ENCODE data around the gene RAVER1.
A peak's percentile ranks its signal among the peaks of the same experiment; 100 is the strongest.

Gene RAVER1

DNA sequence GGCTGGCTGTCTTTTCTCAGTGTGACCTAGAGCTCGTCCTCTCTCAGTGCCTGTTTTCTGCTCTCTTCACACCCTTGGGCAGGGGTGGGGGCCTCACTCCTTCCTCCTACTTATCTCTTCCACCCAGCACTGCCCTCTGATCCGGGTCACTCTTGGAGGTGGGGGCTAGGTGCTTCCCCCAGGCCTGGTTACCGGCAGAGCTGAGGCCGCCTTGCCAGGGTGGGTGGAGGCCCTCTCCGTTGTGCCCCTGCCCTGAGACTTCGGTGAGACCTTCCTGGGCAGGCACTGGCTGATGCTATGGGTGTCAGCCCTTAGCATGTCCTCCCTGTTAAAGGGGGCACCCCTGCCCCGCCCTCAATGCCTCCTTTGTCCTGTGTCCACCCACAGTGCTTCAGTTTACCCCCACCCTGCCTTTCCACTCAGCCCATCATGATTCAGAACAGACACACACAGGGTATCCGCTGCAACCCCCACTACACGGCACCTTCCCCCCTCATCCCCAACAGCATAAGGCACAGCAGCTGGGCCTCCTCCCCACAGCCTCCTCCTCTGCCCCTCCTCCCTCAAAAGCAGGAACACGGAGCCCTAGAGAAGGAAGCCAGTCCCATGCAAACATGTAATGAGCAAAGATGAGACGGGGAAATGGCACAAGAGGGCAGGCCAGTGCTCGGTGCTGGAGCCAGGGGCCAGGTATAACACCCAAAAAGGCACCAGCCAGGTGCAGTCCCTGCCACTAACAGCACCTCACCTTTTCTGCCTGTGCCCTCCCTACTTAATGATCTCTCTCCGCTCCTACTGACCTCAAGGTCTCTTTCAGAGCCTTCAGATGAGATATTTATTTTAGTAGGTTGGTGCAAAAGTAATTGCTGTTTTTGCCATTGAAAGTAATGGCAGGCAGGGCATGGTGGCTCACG lies 33.5 kb downstream of the RAVER1 start:
- TF ChIP-seq, protein P1, sequence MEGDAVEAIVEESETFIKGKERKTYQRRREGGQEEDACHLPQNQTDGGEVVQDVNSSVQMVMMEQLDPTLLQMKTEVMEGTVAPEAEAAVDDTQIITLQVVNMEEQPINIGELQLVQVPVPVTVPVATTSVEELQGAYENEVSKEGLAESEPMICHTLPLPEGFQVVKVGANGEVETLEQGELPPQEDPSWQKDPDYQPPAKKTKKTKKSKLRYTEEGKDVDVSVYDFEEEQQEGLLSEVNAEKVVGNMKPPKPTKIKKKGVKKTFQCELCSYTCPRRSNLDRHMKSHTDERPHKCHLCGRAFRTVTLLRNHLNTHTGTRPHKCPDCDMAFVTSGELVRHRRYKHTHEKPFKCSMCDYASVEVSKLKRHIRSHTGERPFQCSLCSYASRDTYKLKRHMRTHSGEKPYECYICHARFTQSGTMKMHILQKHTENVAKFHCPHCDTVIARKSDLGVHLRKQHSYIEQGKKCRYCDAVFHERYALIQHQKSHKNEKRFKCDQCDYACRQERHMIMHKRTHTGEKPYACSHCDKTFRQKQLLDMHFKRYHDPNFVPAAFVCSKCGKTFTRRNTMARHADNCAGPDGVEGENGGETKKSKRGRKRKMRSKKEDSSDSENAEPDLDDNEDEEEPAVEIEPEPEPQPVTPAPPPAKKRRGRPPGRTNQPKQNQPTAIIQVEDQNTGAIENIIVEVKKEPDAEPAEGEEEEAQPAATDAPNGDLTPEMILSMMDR (IDR thresholded peaks at IDR 0.05; ENCODE audit: borderline replicate concordance, extremely low read depth, low read length, poor library complexity, severe bottlenecking) = no peak
- no peak for TF ChIP-seq EZH2 (IDR thresholded peaks at IDR 0.05; ENCODE audit: borderline replicate concordance, low read depth, low read length, severe bottlenecking)
- Histone ChIP-seq H3K4me3 (ENCODE audit: low read depth in 1 of 2, low read length in 2 of 2) (no peak overlapping the region), H3K4me1 (ENCODE audit: insufficient read depth, low read length) (no peaks in the 10 kb centered on the region), H3K36me3 (ENCODE audit: insufficient read depth, low read length) (no peaks in the 10 kb centered on the region), H3K79me2 (ENCODE audit: insufficient read depth, low read length) (no peaks in the 10 kb centered on the region), H3K9ac (ENCODE audit: low read depth, low read length) (no peak overlapping the region), H4K20me1 (ENCODE audit: insufficient read depth, low read length) (no peaks in the 10 kb centered on the region), H2AFZ (ENCODE audit: low read depth, low read length) (no peak overlapping the region), H3K27ac (ENCODE audit: low read length) (no peak overlapping the region), H3K27me3 (ENCODE audit: insufficient read depth, low read length, poor library complexity) (no peaks in the 10 kb centered on the region), H3K4me2 (ENCODE audit: insufficient read depth, low read length) (no peak overlapping the region), H3K9me3 (ENCODE audit: insufficient read depth, low read length, severe bottlenecking) (no peaks in the 10 kb centered on the region)
- DNase-seq (no peak), ATAC-seq (ENCODE audit: insufficient read depth, low read depth) (peak; percentile 19; the same call in 1 of the 3 replicates)

GRCh38 chr19:10295847-10296591 lies 37.3 kb downstream of the RAVER1 start:
- Histone ChIP-seq H3K79me2 (ENCODE audit: insufficient read depth, low read length) (no peaks in the 10 kb centered on the region), H3K4me2 (ENCODE audit: insufficient read depth, low read length) (no peak overlapping the region), H3K9ac (ENCODE audit: low read depth, low read length) (no peak overlapping the region), H3K27ac (ENCODE audit: low read length) (no peak overlapping the region), H4K20me1 (ENCODE audit: insufficient read depth, low read length) (no peaks in the 10 kb centered on the region), H3K36me3 (ENCODE audit: insufficient read depth, low read length) (no peaks in the 10 kb centered on the region), H3K4me1 (ENCODE audit: insufficient read depth, low read length) (no peaks in the 10 kb centered on the region), H3K27me3 (ENCODE audit: insufficient read depth, low read length, poor library complexity) (no peaks in the 10 kb centered on the region), H3K4me3 (ENCODE audit: low read depth in 1 of 2, low read length in 2 of 2) (no peak overlapping the region), H2AFZ (ENCODE audit: low read depth, low read length) (no peak overlapping the region), H3K9me3 (ENCODE audit: insufficient read depth, low read length, severe bottlenecking) (no peaks in the 10 kb centered on the region)
- ATAC-seq (ENCODE audit: insufficient read depth, low read depth) = no peak
- no peak for TF ChIP-seq EZH2 (IDR thresholded peaks at IDR 0.05; ENCODE audit: borderline replicate concordance, low read depth, low read length, severe bottlenecking)
- TF ChIP-seq, protein P1 (IDR thresholded peaks at IDR 0.05; ENCODE audit: borderline replicate concordance, extremely low read depth, low read length, poor library complexity, severe bottlenecking) = no peak
- DNase-seq = no peak

GRCh38 chr19:10295305-10295846 lies 38.0 kb downstream of the RAVER1 start:
- Histone ChIP-seq H2AFZ (ENCODE audit: low read depth, low read length) (no peak overlapping the region), H3K36me3 (ENCODE audit: insufficient read depth, low read length) (no peaks in the 10 kb centered on the region), H4K20me1 (ENCODE audit: insufficient read depth, low read length) (no peaks in the 10 kb centered on the region), H3K27me3 (ENCODE audit: insufficient read depth, low read length, poor library complexity) (no peaks in the 10 kb centered on the region), H3K4me2 (ENCODE audit: insufficient read depth, low read length) (no peak overlapping the region), H3K27ac (ENCODE audit: low read length) (no peak overlapping the region), H3K4me1 (ENCODE audit: insufficient read depth, low read length) (no peaks in the 10 kb centered on the region), H3K9ac (ENCODE audit: low read depth, low read length) (no peak overlapping the region), H3K9me3 (ENCODE audit: insufficient read depth, low read length, severe bottlenecking) (no peaks in the 10 kb centered on the region), H3K79me2 (ENCODE audit: insufficient read depth, low read length) (no peaks in the 10 kb centered on the region), H3K4me3 (ENCODE audit: low read depth in 1 of 2, low read length in 2 of 2) (no peak overlapping the region)
- TF ChIP-seq, protein P1 (IDR thresholded peaks at IDR 0.05; ENCODE audit: borderline replicate concordance, extremely low read depth, low read length, poor library complexity, severe bottlenecking) = no peak
- TF ChIP-seq EZH2 (IDR thresholded peaks at IDR 0.05; ENCODE audit: borderline replicate concordance, low read depth, low read length, severe bottlenecking) = no peak
- no peak for ATAC-seq (ENCODE audit: insufficient read depth, low read depth)
- no peak for DNase-seq
